GM18870 (cell line): ENCODE data around the gene ECSCR.

Experiments used
- ATAC-seq: cut with Tn5 transposase; IDR thresholded peaks from one replicate; pipeline ENCODE4 v1.9.1; 2021; ENCODE audit warnings: moderate library complexity; ENCODE audit not compliant: unreplicated experiment

ECSCR gene

DNA sequence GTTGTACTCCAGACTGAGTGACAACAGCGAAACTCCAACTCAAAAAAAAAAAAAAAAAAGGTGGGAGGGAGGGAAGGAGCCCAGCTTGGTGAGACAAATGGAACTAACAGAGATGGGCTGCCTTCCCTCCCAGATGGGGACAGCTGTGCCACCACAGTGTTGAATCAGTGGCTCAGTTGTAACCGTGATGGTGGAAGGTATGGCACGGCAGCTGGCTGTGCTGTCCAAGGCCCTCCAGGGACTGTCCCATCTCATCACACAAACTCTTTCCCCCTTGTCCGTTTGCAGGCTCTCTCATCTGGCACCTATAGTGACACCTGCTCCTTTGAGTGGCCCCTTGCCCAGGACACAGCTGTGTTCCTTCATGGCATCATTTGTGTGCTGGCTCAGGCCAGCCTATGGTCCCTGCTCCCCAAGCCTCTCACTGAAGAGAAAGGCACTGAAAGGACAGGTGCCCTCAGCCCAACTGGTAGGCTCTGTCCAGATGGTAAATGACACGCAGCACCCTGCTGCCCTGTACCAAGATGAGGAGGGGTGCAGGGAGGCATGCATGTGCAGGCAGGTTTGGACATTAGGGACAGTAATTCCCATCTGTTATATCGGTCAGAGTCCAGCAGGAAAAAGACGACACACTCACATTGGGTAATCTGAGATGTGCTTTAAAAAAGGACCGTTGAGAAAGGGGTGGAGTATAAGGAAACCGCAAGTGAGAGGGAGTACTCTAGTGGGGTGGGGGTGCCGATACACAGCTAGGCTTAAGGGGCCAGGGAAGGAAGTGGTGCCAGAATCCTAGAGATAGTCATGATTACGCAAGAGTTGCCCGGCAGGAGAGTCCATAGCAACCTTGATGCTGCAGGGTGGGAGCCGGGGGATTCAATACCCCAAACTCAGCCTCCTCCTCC, 12.6 kb upstream of the ECSCR start:
- ATAC-seq: no peak

DNA sequence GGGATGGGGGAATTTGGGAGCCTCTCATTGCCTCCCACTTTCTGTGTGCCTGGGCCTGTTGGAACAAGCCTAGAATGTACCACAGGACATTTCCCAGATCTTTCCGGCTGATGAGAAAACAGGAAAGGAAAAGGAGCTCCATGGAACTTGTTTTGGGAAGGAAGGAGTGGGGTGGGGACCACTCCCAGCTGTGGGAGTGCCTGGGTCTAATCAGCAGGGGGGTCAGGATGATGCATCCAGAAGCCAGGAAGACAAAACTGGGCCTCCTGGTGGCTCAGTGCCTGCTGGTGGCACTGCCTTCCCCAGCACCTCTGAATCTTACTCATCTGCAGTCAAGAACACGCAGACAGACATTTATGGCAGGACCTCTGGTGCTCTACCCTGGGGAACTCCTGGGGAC, 11.0 kb upstream of the ECSCR start:
- ATAC-seq: no peak

DNA sequence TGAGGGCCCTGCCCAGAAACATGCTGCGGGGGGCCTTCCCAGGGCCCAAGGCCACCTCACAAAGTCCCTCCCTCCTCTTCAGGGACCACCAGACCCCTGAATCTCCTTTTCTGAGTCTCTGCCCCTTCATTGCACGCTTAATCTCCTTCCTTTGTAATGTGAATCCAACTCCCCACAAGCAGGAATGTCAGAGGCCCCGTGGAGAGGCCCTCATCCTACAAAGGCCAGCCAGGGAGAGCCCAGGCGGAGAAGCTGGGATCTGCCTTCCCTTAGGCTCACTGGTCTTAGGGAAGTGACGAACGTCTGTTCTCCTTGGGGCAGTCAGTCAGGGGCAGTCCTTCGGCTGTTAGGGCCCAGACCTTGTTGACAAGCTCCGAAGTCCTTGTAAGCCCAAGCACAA, 10.6 kb upstream of the ECSCR start:
- no peak for ATAC-seq

DNA sequence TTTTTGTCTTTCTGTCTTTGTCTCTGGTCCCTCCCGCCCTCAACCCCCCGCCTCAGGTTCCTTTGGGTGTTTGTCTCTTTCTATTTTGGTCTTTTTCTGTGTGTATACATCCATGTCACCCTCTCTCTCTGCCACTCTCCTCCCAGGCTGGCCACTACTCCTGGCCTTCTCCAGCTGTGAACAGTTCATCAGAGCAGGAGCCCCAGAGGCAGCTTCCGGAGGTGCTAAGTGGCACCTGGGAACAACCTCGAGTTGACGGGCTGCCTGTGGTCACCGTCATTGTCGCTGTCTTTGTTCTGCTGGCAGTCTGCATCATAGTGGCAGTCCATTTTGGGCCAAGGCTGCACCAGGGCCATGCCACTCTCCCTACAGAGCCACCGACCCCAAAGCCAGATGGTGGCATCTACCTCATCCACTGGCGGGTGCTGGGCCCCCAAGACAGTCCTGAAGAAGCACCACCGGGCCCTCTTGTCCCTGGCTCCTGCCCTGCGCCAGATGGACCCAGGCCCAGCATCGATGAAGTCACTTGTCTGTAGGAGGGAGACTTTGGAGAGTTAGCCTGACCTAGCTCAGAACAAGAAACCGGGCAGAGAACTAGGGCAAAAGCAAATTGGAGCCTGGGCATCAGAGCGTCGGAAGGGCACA, 10.0 kb upstream of the ECSCR start:
- no peak for ATAC-seq

DNA sequence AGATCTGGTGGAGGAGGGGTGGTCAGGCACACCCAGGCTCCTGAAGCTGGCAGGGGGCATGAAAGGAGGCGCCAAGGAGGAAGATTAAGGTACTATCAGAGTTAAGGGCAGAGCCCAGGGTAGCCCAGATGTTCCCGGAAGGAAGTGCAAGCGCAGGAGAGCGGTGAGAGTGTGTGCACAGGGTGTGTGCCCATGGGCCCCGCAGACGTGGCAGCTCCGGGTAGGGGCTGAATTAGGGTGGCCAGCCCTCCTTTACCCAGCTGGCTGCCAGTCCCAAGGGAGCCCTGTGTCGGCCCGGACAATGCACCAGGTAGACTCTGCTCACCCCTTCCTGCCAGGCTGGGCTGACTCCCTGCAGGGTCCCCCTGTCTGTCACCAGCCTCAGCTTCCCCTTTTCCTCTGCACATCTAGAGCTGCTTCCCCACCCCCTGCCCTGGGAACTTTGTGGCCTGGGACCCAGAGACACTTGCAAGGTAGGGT, 8.3 kb upstream of the ECSCR start, which contains the start of gene SMIM33:
Gene SMIM33 (plus strand): TSS at position 184 of the 480 bp plus-strand sequence. CDS start 118 bp downstream, at position 302.
- no peak for ATAC-seq

DNA sequence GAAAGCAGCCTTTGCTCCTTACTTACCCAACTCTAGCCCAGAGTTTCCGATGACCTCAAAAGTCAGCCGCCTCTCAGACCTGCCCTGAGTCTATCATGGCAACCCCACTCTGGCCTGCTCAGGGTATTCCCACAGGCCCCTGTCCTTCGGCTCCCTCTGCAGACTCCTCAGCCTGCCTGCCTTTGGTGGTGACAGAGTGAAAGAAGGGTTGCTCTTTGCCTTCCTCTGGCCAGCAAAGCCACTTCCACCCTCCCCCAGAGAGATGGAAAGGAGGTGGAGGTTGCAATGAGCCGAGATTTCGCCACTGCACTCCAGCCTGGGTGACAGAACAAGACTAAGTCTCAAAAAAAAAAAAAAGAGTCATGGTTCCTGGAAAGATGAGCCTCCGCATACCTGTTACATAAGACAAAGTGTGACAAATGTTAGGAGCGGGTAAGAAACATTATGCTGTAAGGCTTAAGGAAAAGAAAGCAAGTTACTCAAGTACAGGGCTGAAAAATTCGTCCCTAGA, 5.9 kb upstream of the ECSCR start:
- no peak for ATAC-seq

DNA sequence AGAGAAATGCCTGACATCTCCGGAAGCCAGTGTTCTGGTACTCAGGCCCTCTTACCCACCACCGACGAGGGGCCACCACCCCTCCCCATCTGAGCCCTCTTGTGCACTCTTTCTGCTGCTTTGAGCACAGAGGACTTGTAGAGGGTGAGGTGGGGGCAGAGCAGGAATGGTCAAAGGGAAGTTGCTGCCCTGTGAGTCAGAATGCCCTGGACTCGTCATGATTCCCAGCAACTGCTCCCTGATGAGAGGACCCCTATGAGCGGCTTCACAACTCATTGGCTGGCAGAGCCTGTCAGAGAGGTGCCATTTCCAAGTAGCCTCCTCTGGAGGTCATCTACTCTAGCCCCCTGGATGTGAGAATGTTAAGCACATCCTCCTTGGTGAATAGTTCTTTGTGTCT, 845 bp downstream of the ECSCR start:
- no peak for ATAC-seq

DNA sequence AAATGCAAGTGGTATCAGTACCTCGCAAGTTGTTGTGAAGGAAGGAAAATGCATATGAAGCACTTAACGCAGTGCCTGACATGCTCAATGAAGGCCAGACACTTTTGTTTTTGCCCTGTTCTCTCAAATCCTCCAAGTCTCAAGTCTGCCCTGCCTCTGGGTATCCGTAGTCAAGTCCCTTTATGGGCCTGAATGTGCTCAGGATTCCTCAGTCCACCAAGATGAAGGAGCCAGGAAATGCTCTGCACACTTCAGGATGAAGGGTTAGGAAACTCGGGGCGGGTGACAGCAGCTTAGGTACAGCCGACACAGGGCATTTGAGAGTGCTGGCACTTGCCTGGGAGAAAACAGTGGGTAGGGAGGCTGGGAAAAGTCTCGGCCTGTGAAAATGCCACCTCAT, 1.4 kb downstream of the ECSCR start:
- ATAC-seq: no peak

DNA sequence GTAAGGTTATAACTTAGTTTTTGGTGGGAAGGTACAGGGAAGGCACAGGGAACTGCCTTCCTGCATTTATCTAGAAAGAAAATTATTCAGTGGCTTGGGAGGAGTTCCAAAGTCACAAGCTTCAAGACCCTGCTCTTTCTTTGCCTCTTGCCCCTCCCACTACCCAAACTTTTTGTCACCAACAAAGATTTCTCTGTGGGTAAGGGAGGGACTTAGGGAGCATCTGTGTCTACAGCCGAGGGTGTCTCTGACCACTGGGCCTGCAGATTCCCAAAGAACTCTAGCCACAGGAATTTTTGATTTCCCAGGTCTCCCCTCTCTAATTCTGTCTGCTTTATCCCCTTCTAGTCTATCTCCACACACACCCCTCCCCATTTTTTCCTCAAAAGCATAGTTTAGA, 2.1 kb downstream of the ECSCR start:
- no peak for ATAC-seq

DNA sequence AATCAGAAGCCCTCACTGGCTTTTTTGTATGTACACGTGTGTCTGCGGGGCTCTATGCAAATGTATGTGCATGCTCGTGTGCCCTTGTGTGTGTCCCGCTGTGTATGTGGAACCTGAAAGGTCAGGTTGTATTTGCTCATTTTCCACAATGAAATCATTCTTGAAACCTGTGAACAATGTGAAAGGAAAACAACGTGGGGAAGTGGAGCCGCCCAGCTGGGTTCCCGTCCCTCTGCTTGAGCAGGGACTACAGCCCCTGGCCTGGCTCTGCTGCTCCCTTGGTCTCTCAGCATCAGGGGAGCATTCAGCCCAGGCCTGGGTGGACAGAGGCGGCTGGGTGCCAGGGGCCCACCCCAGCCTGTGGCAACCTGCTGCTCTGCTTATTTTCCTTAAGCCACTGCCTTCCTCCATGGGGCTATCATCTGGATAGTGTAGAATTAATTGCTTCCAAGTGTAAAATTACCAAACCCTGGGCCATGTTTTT, 3.0 kb downstream of the ECSCR start:
- peak; percentile 30 for ATAC-seq

DNA sequence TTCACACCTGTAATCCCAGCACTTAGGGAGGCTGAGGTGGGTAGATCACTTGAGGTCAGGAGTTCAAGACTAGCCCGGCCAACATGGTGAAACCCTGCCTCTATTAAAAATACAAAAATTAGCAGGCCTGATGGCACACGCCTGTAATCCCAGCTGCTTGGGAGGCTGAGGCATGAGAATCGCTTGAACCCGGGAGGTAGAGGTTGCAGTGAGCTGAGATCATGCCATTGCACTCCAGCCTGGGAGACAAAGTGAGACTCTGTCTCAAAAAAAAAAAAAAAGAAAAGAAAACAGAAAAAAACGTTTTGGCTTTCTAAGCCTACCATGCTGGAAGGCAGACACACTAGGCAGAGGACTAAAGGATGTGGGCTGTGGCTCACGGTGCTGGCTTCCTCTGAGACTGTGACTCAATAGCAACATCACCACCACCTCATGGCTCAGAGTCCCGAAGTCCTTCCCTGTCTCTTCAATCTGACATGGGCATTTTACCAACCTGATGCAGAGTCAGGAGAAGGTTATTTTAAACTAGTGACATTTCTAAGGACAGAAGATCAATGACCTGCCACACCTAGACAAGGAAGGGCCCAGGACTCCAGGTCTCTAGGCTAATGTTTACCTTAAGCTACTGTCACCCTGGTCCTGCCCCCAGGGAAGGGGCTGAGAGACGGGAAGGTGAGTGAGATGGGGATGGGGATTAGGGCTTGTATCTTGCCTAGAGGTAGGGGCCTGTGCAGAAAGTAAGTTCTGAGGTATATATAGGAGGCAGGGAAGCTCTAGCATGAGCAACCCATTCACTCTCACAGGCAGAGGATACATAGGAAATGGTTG, 3.7 kb downstream of the ECSCR start:
- peak; percentile 66 for ATAC-seq

DNA sequence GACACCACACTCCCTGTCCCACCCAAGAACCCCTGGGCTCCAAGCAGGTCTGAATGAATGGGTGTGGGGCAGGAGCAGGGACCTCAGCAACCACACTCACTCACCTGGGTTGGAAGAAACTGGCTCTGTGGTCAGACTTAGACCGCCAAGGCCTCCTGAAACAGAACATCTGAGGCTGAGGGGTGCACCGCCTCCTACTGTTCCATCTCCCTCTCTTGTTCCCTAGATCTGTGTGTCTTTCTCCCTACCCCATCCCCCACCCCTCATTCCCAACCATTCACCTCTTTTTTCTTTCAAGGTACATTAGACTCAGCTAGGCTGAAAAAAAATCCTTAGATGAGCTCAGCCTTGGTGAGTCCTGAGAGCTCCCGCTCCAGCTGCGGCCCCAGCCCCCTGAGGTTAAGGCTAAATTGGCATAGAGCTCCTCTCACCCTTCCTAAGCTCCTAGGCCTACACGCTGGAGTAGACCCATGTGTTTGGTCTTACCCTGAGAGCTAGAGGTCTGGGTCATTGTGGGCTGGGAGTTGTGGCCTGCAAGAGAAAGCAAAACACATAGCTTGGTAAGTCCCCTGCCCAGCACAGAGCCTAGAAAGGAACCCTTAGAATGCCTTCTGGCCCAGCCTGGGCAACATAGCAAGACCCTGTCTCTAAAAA, 4.8 kb downstream of the ECSCR start:
- no peak for ATAC-seq

DNA sequence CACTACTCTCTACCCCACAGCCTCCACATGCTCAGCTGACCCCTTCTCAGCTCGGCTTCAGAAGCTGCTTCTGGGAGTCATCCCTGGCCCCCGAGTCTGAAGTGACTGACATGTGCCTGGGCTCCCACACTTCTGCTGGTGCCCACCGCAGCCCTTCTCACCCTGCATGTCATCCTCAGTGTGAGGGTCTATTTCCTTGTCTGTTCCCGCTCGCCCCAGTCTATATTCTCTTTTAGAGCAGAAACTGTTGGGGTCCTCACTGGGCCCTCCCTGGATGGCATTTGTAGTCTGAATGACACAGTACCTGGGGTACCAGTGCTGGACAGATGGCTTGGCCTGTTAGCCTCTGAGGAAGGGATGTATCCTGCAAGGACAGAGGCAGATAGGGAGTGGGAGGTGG, 5.3 kb downstream of the ECSCR start:
- ATAC-seq: no peak

DNA sequence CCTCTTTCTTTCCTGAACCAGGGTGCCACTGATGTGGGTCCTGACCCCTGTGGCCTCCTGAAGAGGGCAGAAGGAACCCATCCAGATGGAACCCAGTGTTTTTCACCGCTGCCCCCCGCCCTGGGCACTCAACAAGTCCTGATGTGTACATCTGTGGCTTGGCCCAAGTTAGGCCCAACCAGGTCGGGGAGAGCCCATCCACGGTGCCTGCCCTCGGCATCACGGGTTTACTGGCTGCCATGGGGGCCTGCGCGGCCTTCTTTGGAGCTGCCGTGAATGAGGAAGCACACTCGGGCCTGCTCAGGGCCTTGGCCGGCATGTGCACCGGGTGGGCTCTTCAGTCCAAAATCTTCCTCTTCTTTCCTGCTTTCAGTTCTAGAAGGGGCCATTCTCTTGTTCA, 5.8 kb downstream of the ECSCR start:
- ATAC-seq: no peak

DNA sequence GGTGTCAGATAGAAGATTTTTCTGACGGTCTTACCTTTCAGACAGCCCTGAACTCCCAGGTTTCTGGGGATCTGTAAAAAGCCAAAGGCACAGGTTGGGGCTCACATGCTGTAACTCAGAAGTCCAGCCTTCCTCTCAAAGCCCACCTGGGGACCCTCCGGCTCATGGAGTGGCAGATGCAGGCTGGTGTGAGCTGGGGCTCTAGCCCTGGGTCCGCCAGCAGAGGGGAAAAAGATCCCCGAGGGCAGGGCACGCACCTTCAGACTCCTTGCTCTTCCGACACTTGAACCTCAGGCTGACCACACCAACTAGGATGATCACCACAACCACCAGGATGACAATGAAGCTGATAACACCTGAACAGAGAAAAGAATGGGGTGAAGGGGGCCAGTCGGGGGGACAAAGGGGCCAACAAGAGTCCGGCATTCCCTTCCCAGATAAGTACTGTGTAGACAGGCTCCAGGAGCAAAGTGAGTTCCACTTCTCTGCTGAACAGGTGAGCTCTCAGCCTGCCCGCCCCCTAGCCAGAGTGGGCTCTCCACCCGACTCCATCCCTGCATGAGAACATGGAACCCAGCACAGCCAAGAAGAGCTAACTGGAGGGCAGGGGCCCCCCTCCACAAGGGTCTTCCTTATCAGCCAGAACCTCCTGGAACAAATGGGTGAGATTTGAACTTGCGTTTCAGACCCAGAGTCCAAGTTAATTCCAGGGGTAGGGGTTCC, 7.8 kb downstream of the ECSCR start:
- ATAC-seq: no peak

DNA sequence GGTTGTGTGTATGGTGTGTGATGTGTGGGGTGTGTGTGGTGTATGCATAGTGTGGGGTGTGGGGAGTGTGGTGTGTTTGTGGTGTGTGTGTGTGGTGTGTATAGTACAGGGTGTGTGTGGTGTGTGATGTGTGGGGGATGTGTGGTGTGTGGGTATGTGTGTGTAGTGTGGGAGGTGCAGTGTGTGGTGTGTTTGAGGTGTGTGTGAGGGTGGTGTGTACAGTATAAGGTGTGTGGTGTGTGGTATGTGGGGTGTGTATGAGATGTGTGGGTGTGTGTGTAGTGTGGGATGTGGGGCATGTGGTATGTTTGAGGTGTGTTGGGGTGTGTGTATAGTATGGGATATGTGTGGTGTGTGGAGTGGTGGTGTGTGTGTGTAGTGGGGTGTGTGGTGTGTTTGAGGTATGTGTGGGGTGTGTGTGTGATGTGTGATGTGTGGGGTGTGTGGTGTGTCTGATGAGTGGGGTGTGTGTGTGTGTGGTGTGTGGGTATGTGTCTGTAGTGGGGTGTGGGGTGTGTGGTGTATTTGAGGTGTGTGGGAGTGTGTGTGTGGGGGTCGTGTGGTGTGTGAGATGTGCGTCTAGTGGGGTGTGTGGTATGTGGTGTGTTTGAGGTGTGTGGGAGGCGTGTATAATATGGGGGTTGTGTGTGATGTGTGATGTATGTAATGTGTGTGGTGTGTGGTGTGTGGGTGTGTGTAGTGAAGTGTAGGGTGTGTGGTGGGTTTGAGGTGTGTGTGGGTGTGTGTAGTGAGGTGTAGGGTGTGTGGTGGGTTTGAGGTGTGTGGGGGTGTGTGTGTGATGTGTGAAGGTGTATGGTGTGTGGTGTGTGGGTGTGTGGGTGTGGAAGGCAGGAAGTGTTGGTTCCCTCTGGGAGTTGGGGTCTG, 8.6 kb downstream of the ECSCR start:
- no peak for ATAC-seq

DNA sequence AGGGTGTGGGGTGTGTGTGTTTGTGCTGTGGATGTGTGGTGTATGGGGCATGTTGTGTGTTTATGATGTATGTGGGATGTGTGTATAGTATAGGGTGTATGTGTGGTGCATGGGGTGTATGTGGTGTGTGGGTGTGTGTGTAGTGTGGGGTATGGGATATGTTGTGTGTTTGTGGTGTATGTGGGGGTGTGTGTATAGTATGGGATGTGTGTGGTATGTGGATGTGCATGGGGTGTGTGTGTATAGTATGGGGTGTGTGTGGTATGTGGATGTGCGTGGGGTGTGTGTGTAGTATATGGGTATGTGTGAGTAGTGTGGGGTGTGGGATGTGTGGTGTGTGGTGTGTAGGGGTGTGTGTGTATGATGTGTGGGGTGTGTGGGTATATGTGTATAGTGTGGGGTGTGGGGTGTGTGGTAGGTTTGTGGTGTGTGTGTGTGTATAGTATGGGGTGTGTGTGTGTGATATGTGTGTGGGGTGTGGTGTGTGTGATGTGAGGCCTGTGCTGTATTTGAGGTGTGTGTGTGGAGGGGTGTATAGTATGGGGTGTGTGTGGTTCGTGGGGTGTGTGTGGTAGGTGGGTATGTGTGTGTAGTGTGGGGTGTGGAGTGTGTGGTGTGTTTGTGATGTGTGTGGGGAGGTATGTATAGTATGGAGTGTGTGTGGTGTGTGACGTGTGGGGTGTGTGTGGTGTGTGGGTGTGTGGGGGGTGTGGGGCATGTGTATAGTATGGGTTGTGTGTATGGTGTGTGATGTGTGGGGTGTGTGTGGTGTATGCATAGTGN, 10.5 kb downstream of the ECSCR start:
- no peak for ATAC-seq

DNA sequence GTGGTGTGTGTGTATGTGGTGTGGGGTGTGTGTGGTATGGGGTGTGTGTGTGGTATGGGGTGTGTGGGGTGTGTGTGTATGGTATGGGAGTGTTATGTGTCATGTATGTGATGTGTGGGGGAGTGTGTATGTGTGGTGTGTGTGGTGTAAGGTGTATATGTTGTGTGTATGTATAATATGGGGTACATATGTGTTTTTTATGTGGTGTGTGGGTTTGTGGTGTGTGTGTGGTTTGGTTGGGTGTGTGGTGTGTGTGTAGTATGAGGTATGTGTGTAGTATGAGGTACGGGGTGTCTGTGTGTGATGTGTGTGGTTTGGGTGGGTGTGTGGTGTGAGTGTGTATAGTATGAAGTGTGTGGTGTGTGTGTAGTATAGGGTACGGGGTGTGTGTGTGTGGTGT, 11.4 kb downstream of the ECSCR start:
- no peak for ATAC-seq
